Measurements from ENCODE around the gene RAB40B. TPM values are rescaled to one million over a fixed set of nuclear protein-coding genes. Genes with fewer than 3 reads are reported as not detected.

Gene RAB40B
- polyA plus RNA-seq, 1 experiment = 5.4 TPM

DNA sequence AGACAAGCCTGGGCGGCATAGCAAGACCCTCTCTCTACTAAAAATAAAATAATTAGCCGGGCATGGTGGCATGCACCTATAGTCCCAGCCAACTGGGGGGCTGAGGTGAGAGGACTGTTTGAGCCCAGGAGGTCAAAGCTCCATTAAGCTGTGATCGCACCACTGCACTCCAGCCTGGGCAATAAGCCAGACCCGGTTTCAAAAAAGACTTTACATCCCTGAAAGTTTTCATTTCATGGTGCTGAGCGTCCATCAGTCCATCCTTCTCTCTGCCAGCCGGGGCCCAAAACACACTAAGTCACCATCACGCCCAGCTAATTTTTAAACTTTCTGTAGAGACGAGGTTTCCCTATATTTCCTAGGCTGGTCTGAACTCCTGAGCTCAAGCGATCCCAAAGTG, 10.6 kb downstream of the RAB40B start:
- CTCF ChIA-PET = no interaction called here
- DNase-seq (ENCODE audit: low read depth, low spot score) = no peak
- Histone ChIP-seq H3K9me3 (ENCODE audit: control insufficient read depth, insufficient read depth, low read length) (no peaks in the 10 kb centered on the region; the same call in 1 of the 2 replicates), H3K4me3 (ENCODE audit: low read depth, low read length) (no peak overlapping the region), H3K27me3 (ENCODE audit: control insufficient read depth, insufficient read depth, low read length) (no peaks in the 10 kb centered on the region), H3K27ac (ENCODE audit: low read depth, low read length) (no peak overlapping the region)
- TF ChIP-seq, protein P1, sequence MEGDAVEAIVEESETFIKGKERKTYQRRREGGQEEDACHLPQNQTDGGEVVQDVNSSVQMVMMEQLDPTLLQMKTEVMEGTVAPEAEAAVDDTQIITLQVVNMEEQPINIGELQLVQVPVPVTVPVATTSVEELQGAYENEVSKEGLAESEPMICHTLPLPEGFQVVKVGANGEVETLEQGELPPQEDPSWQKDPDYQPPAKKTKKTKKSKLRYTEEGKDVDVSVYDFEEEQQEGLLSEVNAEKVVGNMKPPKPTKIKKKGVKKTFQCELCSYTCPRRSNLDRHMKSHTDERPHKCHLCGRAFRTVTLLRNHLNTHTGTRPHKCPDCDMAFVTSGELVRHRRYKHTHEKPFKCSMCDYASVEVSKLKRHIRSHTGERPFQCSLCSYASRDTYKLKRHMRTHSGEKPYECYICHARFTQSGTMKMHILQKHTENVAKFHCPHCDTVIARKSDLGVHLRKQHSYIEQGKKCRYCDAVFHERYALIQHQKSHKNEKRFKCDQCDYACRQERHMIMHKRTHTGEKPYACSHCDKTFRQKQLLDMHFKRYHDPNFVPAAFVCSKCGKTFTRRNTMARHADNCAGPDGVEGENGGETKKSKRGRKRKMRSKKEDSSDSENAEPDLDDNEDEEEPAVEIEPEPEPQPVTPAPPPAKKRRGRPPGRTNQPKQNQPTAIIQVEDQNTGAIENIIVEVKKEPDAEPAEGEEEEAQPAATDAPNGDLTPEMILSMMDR (IDR thresholded peaks at IDR 0.05; ENCODE audit: low read depth, low read length) = no peak
- POLR2A ChIA-PET = no interaction called here

DNA sequence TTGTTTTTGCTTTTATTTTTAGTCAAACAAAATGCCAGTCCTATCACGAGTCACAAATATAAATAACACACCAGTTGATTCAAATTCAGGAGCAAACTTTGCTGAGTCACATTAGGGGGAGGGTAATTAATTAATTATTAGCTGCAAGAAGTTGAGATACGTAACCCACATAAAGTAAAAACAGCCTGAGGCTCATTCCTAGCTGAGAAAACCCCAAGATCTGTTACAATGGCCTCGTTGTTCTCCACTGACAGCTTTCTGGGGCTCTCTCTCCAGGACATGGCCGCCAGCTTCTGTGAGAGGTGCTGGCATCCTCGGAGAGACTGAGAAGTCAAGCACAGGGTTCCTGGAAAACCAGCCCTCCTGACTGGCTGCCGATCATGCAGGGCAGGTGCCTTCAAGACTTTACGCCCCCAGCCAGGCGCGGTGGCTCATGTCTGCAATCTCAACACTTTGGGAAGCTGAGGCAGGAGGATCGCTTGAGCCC, 11.1 kb downstream of the RAB40B start:
- Histone ChIP-seq H3K27me3 (ENCODE audit: control insufficient read depth, insufficient read depth, low read length) (no peaks in the 10 kb centered on the region), H3K27ac (ENCODE audit: low read depth, low read length) (no peak overlapping the region), H3K4me3 (ENCODE audit: low read depth, low read length) (no peak overlapping the region), H3K9me3 (ENCODE audit: control insufficient read depth, insufficient read depth, low read length) (no peaks in the 10 kb centered on the region; the same call in 1 of the 2 replicates)
- ChIA-PET POLR2A (no interaction called here), CTCF (no interaction called here)
- no peak for DNase-seq (ENCODE audit: low read depth, low spot score)
- TF ChIP-seq, protein P1 (IDR thresholded peaks at IDR 0.05; ENCODE audit: low read depth, low read length) = no peak

DNA sequence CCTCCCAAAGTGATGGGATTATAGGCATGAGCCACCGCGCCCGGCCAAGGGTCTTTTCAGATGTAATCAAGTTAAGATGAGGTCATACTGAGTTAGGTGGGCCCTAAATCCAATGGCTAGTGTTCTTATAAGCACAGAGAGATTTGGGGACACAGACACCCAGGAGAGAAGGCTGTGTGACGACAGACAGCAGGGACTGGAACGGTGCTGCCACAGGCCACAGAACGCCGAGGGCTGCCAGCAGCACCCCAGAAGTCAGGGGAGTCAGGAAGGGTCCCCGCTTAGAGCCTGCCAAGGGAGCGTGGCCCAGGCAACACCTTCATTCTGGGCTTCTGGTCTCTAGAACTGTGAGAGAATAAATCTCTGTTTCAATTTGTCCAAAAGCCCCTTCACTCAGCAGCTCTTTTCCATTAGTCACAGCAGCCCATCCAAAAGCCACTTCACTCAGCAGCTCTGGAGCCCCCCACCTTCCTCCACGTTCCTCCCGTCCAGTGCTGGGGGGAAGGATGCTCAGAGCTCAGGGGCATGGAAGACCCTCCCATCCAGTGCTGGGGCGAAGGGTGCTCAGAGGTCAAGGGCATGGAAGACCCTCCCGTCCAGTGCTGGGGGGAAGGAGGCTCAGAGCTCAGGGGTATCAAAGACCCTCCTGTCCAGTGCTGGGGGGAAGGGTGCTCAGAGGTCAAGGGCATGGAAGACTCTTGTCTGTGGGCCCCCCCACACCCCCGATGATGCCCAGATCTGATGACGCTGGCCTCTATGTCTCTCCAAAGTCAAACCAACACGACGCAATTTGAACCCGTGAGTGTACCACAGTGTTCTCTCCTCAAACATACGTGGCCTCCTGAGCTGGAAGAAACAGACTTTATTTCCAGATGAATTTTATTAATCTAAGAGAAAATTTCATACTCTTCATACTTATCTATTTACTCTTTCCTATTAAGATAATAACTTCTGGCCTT, 11.9 kb downstream of the RAB40B start:
- ChIA-PET CTCF (no interaction called here), POLR2A (interaction anchor here (0.6 kb wide), 1 partner anchor 20 kb away, joined by 3 read pairs; no protein-coding TSS in a partner anchor)
- TF ChIP-seq, protein P1 (IDR thresholded peaks at IDR 0.05; ENCODE audit: low read depth, low read length) = no peak

DNA sequence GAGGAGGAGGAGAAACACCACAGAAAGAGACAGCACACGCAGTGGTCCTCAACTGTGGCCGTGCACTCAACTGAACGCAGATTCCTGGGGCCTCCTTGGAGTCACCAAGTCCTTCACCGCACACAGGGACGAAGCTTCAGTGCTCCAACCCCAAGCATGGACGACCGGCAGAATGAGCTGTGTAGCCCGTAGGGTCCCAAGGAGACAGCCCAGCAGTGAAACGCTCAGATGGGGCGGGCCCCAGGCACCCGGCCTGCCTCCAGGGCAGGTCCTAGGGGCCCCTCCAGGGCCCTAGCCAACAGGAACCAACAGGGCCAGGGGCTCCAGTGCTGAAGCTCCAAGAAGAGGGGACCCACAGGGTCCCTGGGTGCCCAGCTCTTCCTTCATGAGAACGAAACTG, 13.2 kb downstream of the RAB40B start:
- ChIA-PET CTCF (interaction anchor here (0.8 kb wide), 1 partner anchor 93 kb away, joined by 3 read pairs; no protein-coding TSS in a partner anchor), POLR2A (no interaction called here)
- Histone ChIP-seq H3K27ac (ENCODE audit: low read depth, low read length) (no peak overlapping the region), H3K9me3 (ENCODE audit: control insufficient read depth, insufficient read depth, low read length) (peaks cover 4% of the 10 kb centered on the region), H3K27me3 (ENCODE audit: control insufficient read depth, insufficient read depth, low read length) (no peaks in the 10 kb centered on the region), H3K4me3 (ENCODE audit: low read depth, low read length) (no peak overlapping the region)
- TF ChIP-seq, protein P1 (IDR thresholded peaks at IDR 0.05; ENCODE audit: low read depth, low read length) = no peak
- no peak for DNase-seq (ENCODE audit: low read depth, low spot score)

More for the DNA sequence above, 11.9 kb downstream of the RAB40B start:
- no peaks in the 10 kb centered on the region; the same call in 1 of the 2 replicates for H3K9me3 ChIP-seq (ENCODE audit: control insufficient read depth, insufficient read depth, low read length)
- H3K4me3 ChIP-seq (ENCODE audit: low read depth, low read length) = no peak overlapping the region
- H3K27me3 ChIP-seq (ENCODE audit: control insufficient read depth, insufficient read depth, low read length) = no peaks in the 10 kb centered on the region
- no peak overlapping the region for H3K27ac ChIP-seq (ENCODE audit: low read depth, low read length)
- no peak for DNase-seq (ENCODE audit: low read depth, low spot score)

DNA sequence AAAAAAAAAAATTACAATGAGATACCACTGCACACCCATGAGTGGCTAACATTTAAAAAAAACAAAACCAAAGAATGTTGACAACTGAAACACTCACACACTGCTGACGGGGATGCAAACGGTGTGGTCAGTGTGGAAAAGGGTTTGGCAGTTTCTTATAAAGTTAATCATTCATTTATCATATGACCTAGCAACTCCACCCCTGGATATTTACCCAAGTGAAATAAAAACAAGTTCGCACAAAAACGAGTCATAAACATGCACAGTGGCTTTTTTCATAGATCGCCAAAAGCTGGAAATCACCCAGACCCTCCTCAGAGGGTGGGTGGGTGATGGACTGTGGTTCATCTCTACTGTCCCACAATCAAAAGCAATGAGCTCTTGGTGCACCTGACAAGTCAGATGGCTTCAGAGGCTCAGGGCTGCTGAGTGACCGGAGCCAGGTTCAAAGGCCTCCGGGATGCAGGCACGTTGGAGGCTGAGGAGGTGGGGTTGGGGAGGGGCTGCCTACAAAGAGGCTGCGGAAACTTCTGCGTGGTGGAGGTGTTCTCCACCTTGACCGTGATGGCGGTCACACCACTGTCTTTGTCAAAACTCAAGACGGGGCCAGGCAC, 14.2 kb downstream of the RAB40B start:
- Histone ChIP-seq H3K27me3 (ENCODE audit: control insufficient read depth, insufficient read depth, low read length) (no peaks in the 10 kb centered on the region), H3K27ac (ENCODE audit: low read depth, low read length) (no peak overlapping the region), H3K9me3 (ENCODE audit: control insufficient read depth, insufficient read depth, low read length) (peaks cover 13% of the 10 kb centered on the region), H3K4me3 (ENCODE audit: low read depth, low read length) (no peak overlapping the region)
- no peak for DNase-seq (ENCODE audit: low read depth, low spot score)
- ChIA-PET CTCF (no interaction called here), POLR2A (no interaction called here)
- TF ChIP-seq, protein P1 (IDR thresholded peaks at IDR 0.05; ENCODE audit: low read depth, low read length) = no peak

Measured in AG04450 (cell line).